Measurements from ENCODE around the gene SYNGR2.
"Not testable (repeated sequence)": the region's sequence is repeated elsewhere in the genome, so short reads cannot be mapped to it uniquely, and the experiment has no call there.

The SYNGR2 gene

GRCh38 chr17:78130090-78130436 is 38.3 kb upstream of the SYNGR2 start:
- no peak for DNase-seq (ENCODE audit: low read depth in 3 of 3)

- peak in 1 of 3 donors; percentile 62 for DNase-seq (ENCODE audit: low read depth in 3 of 3)
These were observed 37.8 kb upstream of the SYNGR2 start, which contains the start of gene TMC8 for GRCh38 chr17:78130437-78131101. TSS of gene TMC8 (plus strand) at chr17:78130771. CDS start at chr17:78131589, 818 bp downstream.

DNA sequence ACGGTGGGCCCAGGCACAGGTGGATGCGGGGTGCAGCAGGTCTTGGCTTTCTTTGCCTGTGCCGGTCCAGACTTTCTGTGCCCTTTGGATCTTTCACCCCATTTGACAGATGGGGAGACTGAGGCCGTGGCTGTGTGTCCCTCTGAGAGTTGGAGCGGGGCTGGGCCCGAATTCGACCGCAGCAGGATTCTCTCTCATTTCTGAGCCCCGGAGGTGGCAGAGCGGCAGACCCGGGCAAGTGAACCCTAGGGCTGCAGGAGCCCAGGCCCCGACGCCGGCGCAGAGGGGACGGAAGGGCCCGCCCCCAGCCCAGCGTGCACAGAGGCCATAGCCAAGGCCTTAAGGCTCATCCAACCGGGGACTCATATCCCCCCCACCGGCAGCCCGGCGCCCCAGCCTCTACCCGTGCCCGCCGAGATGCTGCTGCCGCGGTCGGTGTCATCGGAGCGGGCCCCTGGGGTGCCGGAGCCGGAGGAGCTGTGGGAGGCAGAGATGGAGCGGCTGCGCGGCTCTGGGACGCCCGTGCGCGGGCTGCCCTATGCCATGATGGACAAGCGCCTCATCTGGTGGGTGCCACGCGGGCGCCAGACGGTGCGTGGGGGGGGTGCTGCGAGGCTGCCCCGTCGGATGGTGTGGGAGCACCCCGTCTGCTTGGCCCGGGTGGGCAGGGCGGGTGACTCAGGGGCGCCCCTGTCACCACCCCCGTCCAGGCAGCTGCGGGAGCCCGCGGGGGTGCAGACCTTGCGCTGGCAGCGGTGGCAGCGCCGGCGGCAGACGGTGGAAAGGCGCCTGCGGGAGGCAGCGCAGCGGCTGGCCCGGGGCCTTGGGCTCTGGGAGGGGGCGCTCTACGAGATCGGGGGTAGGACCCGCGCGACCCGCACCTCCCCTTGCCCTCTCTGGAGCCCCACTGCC is 37.0 kb upstream of the SYNGR2 start:
- DNase-seq (ENCODE audit: low read depth in 3 of 3), result no peak

DNA sequence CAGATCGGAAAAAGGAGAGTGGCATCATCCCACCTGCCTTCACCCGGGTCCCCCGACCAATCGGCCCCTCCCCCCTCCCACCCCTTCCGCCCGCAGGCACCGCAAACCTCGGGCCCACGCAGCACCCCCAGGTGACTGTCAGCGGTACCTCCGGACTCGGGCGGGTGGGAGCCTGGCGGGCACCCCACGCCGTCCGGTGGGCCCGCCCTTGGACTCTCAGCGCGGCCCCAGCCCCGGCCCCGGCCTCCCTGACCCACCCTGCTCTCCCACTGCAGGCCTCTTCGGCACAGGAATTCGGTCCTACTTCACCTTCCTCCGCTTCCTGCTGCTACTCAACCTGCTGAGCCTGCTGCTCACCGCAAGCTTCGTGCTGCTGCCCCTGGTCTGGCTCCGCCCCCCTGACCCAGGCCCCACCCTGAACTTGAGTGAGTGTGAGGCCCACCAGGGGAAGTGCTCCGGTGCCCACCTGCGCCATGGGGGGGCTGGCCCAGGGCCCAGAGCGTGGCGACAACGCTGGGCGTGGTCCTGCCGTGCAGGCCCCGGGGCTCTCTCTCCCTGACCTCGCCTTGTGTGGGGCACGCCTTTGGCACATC is 36.2 kb upstream of the SYNGR2 start:
- no peak for DNase-seq (ENCODE audit: low read depth in 3 of 3)

DNA sequence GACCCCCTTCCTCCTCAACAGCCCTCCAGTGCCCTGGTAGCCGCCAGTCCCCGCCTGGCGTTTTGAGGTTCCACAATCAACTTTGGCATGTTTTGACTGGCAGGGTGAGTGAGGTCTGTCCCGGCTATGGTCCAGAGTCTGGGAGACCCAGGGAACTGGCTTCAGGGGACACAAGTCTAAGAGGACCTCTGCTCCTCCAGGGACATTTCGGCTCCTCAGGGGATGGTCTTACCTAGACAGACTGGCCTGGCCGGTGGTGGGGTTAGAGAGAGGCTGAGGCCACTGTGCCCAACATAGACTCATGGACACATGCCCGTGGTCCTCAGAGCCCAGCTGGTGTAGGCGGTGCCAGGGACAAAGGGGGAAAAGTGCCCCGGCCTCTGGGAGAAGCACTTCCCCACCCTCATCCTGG is 35.6 kb upstream of the SYNGR2 start:
- no peak for DNase-seq (ENCODE audit: low read depth in 3 of 3)

DNA sequence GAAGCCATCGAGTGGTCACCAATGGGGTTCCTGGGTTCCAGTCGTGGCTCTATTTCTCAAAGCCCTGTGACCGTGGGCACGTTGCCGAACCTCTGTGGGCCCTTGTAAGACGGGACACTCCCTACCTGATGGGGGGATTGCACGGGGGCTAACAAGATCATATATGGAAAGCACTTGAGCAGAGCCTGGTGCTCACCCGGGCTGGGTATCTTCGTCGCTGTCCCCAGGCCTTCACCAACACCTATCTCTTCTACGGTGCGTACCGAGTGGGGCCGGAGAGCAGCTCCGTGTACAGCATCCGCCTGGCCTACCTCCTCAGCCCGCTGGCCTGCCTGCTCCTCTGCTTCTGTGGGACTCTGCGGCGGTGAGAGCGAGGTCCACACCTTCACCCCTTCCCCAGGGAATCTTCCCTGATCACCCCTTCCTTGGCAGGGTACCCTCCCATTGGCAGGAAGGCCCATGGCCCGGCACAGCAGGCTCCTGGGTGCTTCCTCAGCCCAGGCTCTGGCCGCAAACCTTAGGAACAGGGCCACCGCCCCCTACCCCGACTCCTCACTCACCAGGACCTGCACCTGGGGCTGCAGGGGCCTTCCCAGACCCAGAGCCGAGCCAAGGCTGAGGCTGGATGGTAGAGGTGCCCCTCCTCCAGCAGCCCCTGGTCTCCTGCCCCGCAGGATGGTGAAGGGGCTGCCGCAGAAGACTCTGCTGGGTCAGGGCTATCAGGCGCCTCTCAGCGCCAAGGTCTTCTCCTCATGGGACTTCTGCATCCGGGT is 35.0 kb upstream of the SYNGR2 start:
- DNase-seq (ENCODE audit: low read depth in 3 of 3), result no peak

GRCh38 chr17:78133971-78134898 is 34.1 kb upstream of the SYNGR2 start:
- peak in 2 of 3 donors; percentile 53 to 67 for DNase-seq (ENCODE audit: low read depth in 3 of 3)

- no peak for DNase-seq (ENCODE audit: low read depth in 3 of 3)
These were observed 33.4 kb upstream of the SYNGR2 start for GRCh38 chr17:78134899-78135385.

DNA sequence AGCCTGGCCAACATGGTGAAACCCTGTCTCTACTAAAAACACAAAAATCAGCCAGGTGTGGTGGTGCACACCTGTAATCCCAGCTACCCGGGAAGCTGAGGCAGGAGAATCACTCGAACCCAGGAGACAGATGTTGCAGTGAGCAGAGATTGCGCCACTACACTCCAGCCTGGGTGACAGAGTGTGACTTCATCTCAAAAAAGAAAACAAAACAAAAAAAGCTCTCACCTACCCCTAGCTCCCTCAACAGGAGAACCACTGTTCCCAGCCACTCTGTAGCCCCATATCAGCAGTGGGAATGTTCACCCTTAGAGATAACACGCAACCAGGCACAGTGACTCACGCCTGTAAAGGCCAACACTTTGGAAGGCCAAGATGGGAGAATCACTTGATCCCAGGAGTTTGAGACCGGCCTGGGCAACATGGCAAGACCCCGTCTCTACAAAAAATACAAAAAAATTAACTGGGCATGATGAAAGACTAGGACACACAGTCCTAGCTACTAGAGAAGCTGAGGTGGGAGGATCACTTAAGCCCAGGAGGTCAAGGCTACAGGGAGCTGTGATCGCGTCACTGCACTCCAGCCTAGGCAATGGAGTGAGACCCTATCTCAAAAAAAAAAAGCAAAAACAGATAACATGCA is 32.4 kb upstream of the SYNGR2 start:
- DNase-seq (ENCODE audit: low read depth in 3 of 3), result no peak

- DNase-seq (ENCODE audit: low read depth in 3 of 3), result no peak
These were observed 30.8 kb upstream of the SYNGR2 start for GRCh38 chr17:78137392-78138203.

DNA sequence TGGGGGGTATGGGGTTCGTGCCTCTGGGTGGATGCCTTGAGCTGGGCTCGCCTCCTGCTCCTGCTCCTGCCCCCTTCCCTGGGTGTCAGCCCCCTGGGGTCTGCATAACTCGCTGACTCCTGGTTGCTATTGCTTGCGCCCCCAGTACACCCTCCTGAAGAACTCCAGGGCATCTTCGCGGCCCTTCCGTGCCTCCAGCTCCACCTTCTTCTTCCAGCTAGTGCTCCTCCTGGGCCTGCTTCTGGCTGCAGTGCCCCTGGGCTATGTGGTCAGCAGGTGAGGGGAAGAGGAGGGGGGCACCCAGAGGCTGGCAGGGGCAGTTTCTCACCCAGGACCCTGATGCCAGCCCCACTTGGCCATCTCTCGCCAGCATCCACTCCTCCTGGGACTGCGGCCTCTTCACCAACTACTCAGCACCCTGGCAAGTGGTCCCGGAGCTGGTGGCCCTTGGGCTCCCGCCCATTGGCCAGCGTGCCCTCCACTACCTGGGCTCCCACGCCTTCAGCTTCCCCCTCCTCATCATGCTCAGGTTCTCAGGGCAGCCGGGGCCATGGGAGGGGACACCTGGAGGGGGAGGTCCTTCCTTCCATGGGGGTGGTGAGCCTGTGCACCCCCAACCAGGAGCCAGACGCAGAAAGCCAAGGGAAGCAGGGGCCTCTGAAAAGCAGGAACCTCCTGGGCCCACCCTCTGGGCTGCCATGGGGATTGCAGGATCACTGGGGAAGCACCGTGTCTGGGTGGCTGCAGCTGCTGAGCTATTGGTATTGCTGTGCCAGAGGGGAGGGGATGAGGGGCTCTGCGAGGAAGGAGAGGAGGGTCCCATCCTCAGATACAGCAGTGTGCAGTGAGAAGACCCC is 29.9 kb upstream of the SYNGR2 start:
- DNase-seq (ENCODE audit: low read depth in 3 of 3), result no peak

DNA sequence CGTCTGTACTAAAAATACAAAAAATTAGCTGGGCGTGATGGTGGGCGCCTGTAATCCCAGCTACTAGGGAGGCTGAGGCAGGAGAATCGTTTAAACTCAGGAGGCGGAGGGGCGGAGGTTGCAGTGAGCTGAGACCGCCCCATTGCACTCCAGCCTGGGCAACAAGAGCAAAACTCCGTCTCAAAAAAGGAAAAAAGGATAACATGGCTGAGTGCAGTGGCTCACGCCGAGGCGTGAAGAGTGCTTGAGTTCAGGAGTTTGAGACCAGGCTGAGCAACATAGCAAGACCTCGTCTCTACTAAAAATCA is 28.6 kb upstream of the SYNGR2 start:
- DNase-seq (ENCODE audit: low read depth in 3 of 3), result not testable (repeated sequence)

DNA sequence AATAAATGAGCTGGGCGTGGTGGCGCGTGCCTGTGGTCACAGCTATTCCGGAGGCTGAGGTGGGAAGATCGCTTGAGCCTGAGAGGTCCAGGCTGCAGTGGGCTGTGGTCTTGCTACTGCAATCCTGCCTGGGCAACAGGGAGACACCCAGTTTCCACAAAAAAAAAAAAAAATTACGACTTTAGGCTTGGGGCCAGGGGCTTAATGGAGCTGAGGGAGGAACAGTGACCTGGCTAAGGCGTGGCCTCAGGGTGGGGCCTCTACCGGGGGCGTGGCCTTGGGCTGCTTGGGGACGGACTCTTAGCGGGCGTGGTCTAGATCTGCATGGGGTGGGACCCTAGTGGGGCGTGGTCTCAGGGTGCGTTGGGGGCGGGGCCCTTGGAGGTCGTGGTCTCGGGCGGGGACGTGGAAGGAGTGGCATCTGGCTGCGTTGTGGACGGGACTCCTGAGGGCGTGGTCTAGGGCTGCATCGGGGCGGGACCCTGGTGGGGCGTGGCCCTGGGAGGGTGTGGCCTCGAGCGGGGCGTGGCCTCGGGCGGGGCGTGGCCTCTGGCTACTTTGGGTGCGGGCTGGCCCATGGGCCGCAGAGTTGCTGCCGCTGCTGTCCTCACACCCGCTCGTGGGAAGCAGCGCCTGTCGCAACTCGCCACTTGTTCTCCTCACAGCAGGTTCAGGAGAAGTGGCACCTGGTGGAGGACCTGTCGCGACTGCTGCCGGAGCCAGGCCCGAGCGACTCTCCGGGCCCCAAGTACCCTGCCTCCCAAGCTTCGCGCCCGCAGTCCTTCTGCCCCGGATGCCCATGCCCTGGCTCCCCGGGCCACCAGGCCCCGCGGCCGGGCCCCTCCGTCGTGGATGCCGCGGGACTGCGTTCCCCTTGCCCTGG is 28.0 kb upstream of the SYNGR2 start:
- DNase-seq (ENCODE audit: low read depth in 3 of 3), result peak; percentile 95 to 98 (median 98)

GRCh38 chr17:78141437-78142118 is 26.8 kb upstream of the SYNGR2 start:
- no peak for DNase-seq (ENCODE audit: low read depth in 3 of 3)

DNA sequence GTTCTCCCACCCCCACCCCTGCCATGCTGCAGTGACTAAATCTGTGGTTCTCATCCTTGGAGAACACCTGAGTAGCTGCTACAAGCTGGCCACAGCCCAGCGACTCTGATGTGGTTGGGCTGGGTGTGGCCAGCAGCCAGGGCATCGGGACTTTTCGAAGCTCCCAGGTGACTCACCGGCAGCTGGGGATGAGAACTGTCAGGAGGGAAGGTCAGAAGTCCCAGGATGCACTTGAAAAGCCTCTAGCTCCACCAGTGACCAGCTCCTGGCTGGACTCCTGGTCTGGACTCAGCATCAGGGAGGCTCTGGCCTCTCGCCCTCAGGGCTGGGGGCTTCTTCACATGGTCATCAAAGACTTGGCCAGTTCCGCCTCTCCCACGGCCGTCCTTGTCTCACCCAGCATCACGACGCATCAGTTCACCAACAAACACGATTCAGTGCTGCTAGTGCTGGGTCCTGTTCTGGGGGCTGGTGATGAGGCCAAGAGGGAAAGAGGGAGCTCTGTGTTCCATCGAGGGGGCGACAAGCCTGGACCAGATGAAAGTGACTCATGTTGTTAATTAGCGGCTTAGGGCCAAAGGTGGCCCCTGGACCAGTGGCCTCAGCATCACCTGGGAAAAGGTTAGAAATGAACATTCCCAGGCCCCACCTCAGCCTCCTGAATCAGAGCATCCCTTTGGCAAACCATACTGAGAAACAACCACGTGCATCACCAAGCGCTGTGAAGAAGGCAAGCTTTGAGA is 26.1 kb upstream of the SYNGR2 start:
- DNase-seq (ENCODE audit: low read depth in 3 of 3), result no peak
